ENCODE results near the gene MASP1.
A peak's percentile ranks its signal among the peaks of the same experiment; 100 is the strongest.
"Not testable (repeated sequence)": the region's sequence is repeated elsewhere in the genome, so short reads cannot be mapped to it uniquely, and the experiment has no call there.

The MASP1 gene

DNA sequence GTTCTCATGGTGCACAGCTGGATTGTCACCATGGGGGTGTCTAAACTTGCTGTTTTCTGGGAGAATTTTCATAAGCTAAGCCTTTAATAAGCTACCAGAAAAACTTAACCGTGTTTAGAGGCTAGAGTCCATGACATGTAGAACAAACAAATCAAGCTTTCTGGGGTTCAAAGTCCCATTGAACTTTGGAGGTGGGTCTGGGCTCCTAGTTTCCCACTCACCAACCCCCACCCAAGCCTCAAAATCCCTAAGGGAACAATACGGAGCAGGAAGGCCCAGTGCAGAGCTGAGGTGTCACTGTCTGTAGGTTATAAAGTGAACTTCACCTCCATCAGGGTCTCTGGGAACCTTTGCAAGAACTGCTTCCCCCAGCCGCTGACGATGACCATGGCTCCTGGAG lies 68.7 kb downstream of the MASP1 start:
- no peak for DNase-seq

DNA sequence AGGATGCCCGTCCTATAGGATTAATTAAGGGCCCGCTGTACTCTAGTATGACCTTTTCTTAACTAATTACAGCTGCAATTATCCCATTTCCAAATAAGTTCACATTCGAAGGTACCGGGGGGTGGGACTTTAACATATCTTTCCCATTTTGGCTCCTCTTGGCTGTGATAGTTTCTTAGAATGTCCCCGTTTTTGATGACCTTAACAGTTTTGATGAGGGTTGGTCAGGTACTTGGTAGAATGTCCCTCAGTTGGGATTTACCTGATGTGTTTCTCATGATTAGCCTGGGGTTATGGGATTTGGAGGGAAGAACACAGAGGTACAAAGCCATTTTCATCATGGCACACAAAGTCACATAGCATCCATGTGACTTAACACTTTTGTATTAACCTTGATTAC lies 76.1 kb downstream of the MASP1 start:
- no peak for DNase-seq

DNA sequence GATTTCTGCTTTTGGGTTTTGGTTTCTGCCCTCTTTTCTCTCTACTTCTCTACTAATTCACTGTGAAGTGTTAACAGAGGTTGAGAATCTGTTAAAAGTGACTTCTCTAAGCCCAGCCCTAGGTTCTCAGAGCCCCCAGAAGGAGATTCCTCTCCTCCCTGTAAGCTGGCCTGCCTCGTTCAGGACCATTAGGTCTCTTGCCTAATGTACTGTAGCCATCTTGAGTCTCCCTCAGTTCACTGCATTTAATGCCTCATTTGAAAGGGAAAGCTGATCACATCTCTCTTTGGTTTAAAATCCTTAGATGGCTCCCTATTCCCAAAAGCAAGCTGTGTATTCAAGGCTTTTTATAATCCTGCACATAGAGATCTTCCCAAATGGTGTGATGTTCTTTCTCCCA lies 77.9 kb downstream of the MASP1 start:
- no peak for DNase-seq

DNA sequence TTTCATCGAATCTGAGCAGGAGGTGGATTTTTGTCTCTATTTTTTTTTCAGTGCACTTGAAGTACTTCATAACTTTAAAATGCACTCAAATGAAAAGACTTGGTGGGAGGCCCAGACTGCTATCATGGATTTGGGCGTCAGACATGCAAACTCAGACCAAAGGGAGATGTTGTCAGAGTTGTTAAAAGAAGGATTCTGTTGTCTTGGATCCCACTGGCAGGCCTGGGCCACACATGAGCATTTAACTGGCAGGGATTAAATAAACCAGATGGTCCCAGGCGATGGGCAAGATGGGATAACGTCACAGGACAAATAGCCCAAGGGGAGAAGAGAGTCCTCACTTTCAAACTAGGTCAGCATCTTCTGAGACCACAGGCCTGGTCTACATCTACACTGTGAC lies 78.8 kb downstream of the MASP1 start:
- DNase-seq, result no peak

DNA sequence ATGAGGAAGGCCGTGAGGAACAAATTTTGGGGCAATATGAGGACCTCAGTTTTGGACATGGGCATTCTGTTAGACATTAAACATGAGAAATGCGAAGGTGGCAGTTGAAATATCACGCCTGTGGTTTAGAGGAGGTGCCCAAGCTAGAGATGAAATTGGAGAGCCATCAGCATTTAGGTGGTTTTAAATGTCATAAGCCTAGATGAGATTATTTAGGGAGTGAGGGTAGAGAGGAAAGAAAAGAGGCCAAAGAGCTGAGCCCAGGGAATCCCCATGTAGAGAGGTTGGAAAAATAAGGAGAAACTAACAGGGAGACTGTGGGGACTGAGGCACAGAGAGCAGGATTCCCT lies 79.4 kb downstream of the MASP1 start:
- DNase-seq, result peak; percentile 52

DNA sequence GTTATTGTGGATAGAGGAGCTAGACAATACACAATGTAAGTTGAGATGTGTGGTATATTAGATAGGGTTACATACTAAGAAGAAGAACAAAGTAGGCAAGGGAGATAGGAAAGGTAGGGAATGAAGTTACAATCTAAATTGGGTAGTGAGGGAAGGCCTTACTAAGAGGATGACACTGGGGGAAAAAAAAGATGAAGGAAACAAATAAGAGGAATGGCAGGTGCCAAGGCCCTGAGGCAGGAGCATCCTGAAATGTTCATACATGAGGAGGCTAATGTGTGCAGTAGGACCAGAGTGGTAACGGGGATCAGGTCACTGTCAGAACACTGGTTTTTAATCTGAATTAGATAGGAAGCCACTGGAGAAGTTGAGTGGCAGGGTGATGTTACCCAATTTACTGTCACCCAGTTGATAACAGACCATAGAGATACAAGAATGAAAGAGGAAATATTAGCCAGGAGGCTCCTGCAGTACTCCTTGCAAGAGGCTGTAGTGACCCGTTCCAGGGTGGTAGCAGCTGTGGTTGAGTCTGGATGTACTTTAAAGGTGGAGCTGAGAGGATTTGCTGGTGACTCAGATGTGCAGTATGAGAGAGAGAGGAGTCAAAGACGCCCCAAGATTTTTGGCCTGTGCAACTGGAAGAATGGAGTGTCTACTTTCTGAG lies 79.9 kb downstream of the MASP1 start:
- peak; percentile 51 for DNase-seq

DNA sequence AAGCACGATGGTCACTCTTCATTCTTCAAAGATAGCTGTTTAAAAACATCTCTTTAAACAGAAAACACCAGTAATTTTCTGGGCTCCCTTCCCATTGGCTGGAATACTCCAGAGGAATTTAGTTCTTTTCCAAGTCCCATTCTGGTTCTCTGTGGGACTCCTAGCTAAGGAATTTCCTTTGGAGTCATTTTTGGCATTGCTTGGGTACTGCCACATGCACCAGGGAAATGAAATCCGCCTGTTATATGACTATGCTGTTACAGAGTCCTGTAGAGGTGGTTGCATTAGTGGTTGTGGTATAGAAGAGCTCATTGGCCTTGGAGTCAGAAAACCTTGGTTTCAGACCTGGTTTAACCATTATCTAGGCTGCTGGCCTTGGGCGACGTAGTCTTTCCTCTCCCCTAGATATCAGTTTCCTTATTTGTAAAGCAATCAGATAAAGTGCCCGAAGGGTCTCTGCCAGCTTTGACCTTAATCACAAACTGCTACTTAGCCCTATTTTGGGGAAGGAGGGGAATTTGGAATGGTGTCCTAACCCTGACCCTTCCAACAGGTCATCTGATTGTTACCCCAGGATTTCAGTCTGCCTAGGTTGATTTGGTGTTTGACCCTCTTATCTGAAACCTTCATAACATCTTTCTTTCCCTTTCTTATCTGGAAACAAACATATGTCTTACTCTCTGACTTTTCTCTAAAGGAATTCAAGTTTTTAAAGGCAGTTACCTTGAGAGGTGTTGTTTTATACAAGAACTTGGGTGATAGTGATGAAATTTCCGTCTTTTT lies 80.8 kb downstream of the MASP1 start:
- peak; percentile 47 for DNase-seq

DNA sequence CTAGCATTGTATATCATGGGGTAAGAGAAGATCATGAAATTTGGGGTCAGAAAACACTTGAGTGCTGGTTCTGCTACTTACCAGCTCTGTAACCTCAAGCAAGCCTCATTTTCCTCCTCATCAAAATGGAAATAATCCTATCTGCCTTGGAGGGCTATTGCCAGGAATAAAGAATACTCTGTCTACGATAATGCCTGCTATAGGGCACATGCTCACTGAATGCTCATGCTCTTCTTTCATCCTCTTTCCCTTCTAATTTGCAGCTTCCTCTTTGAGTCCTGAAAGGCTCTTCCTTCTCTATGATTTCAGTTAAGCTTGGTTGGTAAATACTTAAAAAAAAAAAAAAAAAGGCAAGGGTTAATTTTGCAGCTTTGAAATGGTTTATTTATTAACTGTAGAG lies 81.4 kb downstream of the MASP1 start:
- DNase-seq, result no peak

DNA sequence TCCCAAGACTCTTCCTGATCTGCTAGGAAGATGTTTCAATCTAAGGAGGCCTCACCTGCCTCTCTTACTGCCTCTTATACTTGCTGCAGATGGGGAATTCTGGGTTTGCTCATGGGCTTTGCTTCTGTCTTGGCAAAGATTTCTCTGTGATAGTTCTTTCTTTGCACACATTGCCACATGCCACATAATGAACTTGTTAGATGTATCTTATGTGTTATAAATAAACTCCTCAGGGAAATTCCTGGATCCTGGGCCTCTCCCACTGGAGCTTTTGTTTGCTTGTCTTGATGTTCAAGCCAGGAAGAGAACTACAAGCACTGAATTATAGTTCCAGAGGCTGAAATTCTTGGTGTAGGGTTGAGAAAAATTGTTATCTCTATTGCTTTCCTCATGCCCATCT lies 82.0 kb downstream of the MASP1 start:
- DNase-seq, result no peak

DNA sequence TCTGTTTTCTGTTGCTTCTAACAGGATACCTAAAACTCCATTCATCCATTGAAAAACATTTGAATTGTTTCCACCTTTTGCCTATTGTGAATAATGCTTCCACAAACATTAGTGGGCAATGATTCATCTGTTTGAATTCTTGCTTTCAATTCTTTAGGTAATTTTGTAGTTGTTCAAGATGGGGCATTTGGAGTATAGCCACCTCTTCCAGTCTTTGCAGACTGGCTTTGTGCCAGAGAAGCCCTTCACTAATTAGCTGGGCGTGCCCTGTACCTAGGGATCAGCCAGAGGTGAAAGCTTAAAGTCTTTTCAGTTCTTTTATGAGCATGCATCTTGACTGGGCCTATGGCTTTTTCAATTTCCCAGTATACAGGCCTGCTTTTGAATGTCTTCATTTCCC lies 83.4 kb downstream of the MASP1 start:
- DNase-seq, result no peak

DNA sequence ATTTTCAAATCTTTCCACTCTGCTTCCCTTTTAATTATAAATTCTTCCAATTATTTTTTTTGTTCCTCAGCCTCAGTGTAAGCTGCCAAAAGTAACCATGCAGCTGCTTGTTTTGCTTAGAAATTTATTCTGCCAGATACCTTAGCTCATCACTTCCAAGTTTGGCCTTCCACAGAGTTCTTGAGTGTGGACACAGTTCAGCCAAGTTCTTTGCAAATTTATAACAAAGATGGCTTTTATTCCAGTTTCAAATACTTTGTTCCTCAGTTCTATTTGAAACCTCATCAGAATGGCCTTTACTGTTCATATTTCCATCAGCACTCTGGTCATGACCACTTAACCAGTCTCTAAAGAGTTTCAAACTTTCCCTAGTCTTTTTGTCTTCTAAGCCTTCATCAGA lies 83.9 kb downstream of the MASP1 start:
- no peak for DNase-seq

DNA sequence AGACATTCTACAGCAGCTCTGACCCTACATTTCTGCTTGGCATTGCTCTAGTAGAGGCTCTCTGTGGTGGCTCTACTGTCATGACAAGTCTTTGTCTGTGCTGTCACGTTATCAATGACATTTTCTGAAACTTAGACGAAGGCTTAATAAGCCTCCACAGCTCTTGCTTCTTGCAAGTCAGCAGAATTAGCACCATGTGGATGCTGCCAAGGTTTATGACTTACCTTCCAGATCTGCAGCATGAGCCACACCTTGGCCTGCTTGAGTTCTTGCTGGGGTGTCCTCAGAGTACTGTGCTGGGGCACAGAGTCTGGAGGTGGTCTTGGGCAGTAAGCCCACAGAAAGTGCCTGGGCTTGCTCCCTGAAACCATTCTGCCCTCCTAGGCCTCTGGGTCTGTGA lies 84.5 kb downstream of the MASP1 start:
- no peak for DNase-seq

DNA sequence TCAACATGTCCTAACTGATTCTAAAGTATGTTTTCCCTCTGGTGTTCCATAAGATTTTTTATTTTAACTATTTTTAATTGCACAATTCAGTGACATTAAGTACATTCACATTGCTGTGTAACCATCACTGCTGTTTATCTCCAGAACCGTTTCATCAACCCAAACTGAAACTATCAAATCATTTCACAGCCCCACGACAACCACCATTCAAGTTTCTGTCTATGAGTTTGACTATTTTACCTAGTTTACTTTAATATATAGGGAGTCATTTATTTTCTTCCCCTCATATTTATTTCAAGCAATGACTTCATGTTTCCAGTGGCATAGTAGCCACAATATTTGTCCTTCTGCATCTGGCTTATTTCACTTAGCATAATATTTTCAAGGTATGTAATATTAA lies 85.9 kb downstream of the MASP1 start:
- DNase-seq, result no peak

DNA sequence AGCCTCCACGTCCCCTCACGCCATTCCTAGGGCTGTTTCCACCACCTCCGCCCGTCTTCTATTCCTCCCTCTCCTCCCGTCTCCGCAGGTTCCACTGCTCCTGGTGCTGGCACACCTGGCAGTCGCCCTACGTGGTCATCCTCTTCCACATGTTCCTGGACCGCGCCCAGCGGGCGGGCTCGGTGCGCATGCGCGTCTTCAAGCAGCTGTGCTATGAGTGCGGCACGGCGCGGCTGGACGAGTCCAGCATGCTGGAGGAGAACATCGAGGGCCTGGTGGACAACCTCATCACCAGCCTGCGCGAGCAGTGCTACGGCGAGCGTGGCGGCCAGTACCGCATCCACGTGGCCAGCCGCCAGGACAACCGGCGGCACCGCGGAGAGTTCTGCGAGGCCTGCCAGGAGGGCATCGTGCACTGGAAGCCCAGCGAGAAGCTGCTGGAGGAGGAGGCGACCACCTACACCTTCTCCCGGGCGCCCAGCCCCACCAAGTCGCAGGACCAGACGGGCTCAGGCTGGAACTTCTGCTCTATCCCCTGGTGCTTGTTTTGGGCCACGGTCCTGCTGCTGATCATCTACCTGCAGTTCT lies 92.0 kb downstream of the MASP1 start:
- DNase-seq, result not testable (repeated sequence)

DNA sequence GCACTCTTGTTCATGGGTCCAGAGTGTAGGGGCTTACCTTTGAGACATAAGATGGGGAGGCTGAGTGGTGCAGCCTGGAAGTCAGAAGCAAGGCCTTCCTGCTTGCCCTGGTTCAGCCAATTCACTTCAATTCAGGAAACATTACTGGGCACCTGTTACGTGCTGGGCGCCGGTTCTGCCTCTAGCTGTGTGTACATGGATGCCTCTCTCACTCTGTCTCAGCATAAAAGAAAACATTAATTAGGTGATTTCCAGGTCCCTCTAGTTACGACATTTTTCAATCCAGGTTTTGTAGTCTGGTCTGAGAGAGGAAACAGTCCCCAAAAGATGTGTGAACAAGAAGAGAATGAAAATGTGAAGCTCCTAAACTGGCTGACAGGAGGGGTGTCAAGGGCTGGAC lies 93.0 kb downstream of the MASP1 start:
- DNase-seq, result no peak

DNA sequence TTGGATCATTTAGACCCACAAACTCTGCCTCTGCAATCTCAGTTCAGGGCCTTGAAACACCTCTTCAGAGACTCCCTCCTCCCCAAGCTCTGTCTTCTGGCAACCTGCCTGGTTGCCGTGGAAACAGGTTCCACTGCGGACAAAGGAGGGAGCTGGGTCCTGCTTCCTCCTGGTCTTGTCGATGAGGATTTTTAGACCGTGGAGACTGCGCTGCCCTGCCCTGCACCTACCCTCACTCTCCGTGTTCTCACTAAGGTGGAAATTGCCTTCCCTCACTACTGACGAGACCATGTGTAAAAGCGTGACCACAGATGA lies 94.2 kb downstream of the MASP1 start, which contains the start of gene RTP1:
Gene RTP1 (plus strand): TSS at position 152 of the 315 bp plus-strand sequence. CDS start 30 bp downstream, at position 182.
- DNase-seq, result no peak

DNA sequence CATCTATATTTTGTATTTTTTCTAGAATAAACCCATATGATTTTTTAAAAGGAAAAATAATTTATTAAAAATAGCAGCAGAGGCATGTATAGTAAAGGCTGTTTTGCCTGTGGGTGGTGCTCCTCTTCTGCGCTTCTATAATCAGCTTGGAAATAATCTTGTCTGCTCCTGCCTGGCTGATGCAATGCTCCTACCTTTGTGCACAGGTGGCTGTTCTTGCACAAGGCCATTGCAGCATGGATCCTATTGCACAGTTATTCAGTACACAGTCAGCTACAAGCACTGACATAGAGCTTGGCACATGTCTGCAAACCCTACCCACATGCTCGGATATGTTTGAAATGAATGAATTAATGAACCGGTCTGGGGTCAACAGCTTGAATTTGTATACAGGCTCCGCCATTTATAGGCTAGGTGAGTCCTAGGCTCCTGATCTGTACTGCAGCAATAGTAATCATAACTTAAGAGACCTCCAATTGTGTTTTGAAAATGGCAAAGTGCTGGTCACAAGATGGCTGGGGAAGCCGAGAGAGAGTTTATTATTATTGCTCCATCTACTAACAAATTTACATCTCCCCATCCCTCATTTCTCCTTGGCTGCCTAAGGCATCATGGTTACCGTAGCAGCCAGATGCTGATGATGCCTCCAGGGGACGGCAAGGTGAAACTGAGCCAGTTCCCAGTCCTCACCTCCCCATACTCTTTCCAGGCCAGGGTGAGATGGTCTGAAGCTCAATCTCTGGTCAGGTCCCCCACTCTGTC lies 94.8 kb downstream of the MASP1 start:
- no peak for DNase-seq

DNA sequence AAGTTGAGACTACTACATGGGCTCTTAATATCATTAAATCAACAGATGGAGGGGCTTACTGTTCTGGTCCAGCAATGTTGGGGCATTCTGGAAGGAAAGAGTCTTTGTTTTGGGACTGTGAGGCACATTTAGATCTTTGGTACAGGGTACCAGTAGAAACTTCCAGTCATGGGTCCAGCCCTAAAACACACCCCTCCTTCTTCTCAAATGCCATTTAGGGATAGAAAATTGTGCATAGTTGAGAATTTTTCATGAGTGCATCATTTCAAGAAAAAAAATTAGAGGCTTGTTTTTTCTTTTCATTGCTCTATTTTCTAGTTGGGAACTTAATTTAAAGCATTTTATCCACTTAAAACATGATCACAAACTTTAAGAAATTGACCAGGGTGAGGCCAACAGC lies 98.4 kb downstream of the MASP1 start:
- DNase-seq, result no peak

DNA sequence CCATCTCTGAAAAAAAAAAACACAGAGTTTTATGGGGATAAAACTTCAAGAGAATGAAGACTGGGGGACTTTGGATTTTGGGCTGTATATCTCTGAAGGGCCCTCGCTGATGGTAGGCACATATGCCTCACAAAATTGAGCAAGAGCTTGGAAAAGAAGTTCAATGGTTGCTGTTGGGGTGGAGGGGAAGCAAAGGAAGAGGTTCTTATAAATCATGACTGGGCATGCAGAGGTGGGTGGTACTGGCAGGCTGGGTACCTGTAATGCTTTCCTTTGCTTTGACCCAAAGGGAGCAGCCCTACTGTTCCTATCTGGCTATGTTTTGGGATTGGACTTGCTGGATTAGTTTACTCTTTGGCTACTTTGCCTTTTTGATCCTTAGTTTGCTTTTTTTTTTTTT lies 100.3 kb downstream of the MASP1 start:
- no peak for DNase-seq

DNA sequence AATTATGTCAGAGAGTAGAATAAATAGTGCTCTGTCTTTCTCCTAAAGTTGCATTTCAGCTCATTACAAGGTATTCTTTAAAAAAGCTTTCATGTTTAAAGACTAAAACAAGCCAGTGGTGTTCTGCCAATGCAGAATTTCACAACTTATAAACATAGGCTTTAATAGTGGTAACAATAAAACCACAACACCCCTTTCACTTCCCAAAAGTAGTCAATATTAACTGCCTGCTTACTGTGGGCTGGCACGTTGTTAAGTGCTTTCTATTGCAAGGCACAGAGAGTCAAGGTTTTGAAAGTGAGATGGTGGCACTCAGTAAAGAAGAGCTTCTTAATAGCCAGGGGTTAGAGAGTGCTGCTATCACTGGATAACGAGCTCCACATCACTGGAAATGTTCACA lies 102.6 kb downstream of the MASP1 start:
- DNase-seq, result peak; percentile 14

DNA sequence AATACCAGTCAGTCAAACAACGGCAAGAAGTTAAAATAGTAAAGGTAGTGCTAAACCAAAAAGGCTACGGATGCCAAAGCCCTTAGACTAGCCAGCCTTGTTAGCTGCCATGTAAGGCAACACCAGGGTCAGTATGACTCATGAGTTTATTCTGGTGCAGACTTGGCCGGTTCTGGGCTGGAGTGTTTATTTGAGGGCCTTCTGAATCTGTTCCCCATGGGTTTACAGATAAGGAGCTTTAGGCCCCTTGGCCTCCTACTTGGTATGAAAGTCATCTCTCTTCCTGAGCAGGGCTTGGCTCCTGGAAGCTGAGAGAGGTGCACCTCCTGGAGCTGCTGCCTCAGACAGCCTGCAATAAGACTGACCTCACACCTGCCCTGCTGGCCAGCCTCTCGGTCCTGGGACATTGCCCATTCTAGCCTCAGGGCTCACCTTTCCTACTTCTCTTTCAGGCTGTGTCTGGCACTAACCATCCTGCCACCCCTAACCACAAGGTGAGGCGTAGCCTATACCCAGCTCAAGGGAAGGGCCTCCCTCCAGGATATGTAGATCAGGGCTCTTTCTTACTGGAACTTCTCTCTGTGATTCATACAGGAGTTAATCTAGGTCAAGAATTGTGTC lies 104.6 kb downstream of the MASP1 start:
- peak; percentile 38 for DNase-seq

DNA sequence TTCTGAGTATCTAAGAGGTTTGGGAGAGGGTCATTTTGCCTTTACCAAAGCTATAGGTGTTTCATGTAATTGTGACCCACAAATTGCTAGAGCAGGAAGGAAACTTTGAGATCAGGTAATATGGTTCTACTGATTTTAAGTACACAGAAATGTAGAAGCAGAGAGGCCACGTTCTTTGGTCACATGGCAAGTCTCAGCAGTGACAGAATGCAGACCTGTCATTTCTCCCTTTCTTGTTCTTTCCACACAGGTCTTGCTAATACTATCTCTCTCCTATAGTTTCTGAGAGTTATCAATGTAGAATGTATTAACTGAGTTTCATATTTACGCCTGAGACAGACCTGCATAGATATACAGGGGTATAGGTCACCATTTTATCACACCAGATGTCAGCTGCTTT lies 105.2 kb downstream of the MASP1 start:
- DNase-seq, result no peak

DNA sequence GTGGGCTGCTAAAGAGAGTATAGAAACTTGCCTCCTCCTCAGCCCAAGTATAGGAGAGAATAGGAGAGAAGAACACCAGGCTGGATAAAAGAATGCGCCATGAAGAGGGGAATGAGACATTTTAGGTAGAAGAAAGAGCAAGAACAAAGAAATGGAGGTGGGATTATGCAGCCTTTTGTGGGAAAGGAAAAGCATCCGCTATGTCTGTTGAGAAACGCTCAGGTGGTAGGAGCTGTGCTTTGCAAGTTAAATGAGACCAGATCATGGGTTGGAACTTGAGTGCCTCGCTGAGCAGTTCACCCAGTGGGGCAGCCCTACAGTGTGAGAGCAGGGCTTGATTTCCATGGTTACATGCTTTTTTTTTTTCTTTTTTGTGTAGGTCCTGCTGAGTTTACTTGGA lies 105.8 kb downstream of the MASP1 start:
- DNase-seq, result no peak
